Measurements from ENCODE around the gene PHF12. TPM values are rescaled to one million over a fixed set of nuclear protein-coding genes. Genes with fewer than 3 reads are reported as not detected.
"Not testable (repeated sequence)": the region's sequence is repeated elsewhere in the genome, so short reads cannot be mapped to it uniquely, and the experiment has no call there.

Gene PHF12
- total RNA-seq, 1 donor from 2014 or later: 40.0 TPM

DNA sequence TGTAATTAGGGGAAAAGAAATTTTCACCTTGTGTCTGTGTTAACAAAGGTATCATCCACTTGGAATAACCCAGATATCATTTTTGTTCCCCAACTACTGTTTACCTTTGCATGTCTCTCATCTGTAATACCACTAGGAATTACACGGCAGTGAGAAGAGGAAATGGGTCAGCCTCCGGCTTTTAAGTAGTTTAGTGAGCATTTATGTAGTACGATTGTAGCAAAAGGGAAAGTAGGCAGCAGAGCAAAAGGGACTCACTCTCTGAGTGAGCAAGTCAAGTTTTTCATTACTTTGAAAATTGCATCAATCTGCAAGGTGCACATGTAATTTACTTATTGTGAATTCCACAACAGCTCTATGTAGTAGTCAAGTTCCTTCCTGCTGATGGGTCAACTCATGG is 11.2 kb downstream of the PHF12 start:
- DNase-seq (no peak), ATAC-seq (no peak)
- TF ChIP-seq, protein P1, sequence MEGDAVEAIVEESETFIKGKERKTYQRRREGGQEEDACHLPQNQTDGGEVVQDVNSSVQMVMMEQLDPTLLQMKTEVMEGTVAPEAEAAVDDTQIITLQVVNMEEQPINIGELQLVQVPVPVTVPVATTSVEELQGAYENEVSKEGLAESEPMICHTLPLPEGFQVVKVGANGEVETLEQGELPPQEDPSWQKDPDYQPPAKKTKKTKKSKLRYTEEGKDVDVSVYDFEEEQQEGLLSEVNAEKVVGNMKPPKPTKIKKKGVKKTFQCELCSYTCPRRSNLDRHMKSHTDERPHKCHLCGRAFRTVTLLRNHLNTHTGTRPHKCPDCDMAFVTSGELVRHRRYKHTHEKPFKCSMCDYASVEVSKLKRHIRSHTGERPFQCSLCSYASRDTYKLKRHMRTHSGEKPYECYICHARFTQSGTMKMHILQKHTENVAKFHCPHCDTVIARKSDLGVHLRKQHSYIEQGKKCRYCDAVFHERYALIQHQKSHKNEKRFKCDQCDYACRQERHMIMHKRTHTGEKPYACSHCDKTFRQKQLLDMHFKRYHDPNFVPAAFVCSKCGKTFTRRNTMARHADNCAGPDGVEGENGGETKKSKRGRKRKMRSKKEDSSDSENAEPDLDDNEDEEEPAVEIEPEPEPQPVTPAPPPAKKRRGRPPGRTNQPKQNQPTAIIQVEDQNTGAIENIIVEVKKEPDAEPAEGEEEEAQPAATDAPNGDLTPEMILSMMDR (IDR thresholded peaks at IDR 0.05): no peak
- H3K9me3 ChIP-seq: no peaks in the 10 kb centered on the region
- H3K36me3 ChIP-seq: peaks cover 10% of the 10 kb centered on the region
- no peaks in the 10 kb centered on the region for H3K27me3 ChIP-seq
- no peak overlapping the region for H3K27ac ChIP-seq
- intact Hi-C loops (cut with DNase I): no loop called here
- H3K4me1 ChIP-seq: peaks cover 64% of the 10 kb centered on the region
- no peak overlapping the region for H3K4me3 ChIP-seq

- no peaks in the 10 kb centered on the region for H3K27me3 ChIP-seq
- intact Hi-C loops (cut with DNase I): no loop called here
- H3K4me3 ChIP-seq: no peak overlapping the region
- peaks cover 63% of the 10 kb centered on the region for H3K4me1 ChIP-seq
- ATAC-seq (peak; percentile 20), DNase-seq (no peak)
- TF ChIP-seq, protein P1 (IDR thresholded peaks at IDR 0.05): no peak
- peaks cover 8% of the 10 kb centered on the region for H3K36me3 ChIP-seq
- peak overlapping the region; percentile 64 for H3K27ac ChIP-seq
- no peaks in the 10 kb centered on the region for H3K9me3 ChIP-seq
These were observed 12.8 kb downstream of the PHF12 start for GRCh38 chr17:28938552-28938951.

GRCh38 chr17:28937044-28937729 is 14.1 kb downstream of the PHF12 start:
- peak overlapping the region; percentile 64 for H3K27ac ChIP-seq
- no peak overlapping the region for H3K4me3 ChIP-seq
- H3K9me3 ChIP-seq: no peaks in the 10 kb centered on the region
- TF ChIP-seq, protein P1 (IDR thresholded peaks at IDR 0.05): no peak
- ATAC-seq (peak; percentile 80), DNase-seq (no peak)
- intact Hi-C loops (cut with DNase I): no loop called here
- peaks cover 63% of the 10 kb centered on the region for H3K4me1 ChIP-seq
- peaks cover 5% of the 10 kb centered on the region for H3K36me3 ChIP-seq
- H3K27me3 ChIP-seq: no peaks in the 10 kb centered on the region

DNA sequence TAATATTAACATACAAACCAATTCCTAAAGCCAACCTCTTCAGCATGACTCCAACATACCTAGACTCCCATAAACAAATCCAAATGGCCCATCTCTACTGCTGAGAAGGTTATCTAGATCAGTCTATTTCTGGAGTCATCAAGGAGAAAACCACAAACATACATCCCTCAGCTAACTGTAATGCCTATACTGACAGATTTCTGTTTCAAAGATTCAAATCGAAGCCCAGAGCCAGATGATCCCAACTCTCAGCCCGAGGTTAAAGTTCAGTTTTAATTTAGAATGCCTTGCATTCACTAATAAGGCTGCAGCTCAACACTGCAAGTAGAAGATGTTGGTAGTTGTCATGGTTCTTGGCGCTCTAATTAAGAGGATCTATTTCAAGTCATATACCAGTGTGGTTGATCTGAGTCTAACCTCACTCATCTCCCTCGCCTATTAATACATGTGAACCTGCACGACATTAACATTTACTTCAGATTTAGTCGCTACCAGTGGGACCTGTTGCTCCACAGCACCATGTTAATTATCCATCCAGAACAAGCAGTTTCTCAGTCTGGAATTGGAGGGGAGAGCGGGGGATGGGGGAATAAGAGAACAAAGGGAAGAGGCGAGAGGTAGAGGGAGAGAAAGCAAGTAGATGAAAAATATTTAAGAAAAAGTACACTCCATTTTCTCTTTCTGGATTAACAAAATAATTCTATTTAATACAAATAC is 15.4 kb downstream of the PHF12 start:
- Histone ChIP-seq H3K27ac (peak overlapping the region; percentile 9), H3K4me3 (no peak overlapping the region), H3K9me3 (no peaks in the 10 kb centered on the region), H3K4me1 (peaks cover 59% of the 10 kb centered on the region), H3K36me3 (peaks cover 5% of the 10 kb centered on the region), H3K27me3 (no peaks in the 10 kb centered on the region)
- TF ChIP-seq, protein P1 (IDR thresholded peaks at IDR 0.05): no peak
- no peak for DNase-seq
- ATAC-seq: no peak
- intact Hi-C loops (cut with DNase I): no loop called here

GRCh38 chr17:28934508-28934907 is 16.8 kb downstream of the PHF12 start:
- intact Hi-C loops (cut with DNase I); H3K27ac ChIP-seq; H3K36me3 ChIP-seq; ATAC-seq; DNase-seq; H3K9me3 ChIP-seq; H3K4me3 ChIP-seq; H3K27me3 ChIP-seq: not testable (repeated sequence)
- peaks cover 53% of the 10 kb centered on the region for H3K4me1 ChIP-seq

- H3K4me3 ChIP-seq: no peak overlapping the region
- H3K36me3 ChIP-seq: peaks cover 23% of the 10 kb centered on the region
- ATAC-seq (no peak), DNase-seq (no peak)
- TF ChIP-seq, protein P1 (IDR thresholded peaks at IDR 0.05): no peak
- H3K4me1 ChIP-seq: peaks cover 27% of the 10 kb centered on the region
- intact Hi-C loops (cut with DNase I): no loop called here
- H3K27me3 ChIP-seq: no peaks in the 10 kb centered on the region
- H3K27ac ChIP-seq: no peak overlapping the region
- H3K9me3 ChIP-seq: no peaks in the 10 kb centered on the region
These were observed 21.5 kb downstream of the PHF12 start for GRCh38 chr17:28929787-28930186.
